GM19467 (cell line): ENCODE data around the gene HIC1.

ENCODE experiments used
- ATAC-seq: cut with Tn5 transposase; IDR thresholded peaks from one replicate; pipeline ENCODE4 v1.9.1; 2021; ENCODE audit warnings: mild to moderate bottlenecking, moderate library complexity; ENCODE audit not compliant: unreplicated experiment

HIC1 gene

GRCh38 chr17:2059547-2060384, 4.9 kb downstream of the HIC1 start:
- ATAC-seq = no peak

DNA sequence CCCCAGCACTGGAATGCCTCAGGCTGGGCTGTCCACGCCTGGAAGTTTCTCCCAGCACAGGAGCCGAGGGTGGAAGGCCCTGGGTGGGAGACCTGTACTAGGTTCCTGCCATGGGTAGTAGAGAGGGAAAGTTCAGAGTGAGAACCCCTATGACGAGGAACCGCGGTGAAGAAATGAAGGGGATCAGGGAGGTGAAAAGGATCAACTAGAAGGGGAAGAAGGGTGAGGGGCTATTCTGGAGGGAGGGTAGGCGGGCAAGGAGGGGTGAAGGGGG, 5.4 kb downstream of the HIC1 start:
- no peak for ATAC-seq

DNA sequence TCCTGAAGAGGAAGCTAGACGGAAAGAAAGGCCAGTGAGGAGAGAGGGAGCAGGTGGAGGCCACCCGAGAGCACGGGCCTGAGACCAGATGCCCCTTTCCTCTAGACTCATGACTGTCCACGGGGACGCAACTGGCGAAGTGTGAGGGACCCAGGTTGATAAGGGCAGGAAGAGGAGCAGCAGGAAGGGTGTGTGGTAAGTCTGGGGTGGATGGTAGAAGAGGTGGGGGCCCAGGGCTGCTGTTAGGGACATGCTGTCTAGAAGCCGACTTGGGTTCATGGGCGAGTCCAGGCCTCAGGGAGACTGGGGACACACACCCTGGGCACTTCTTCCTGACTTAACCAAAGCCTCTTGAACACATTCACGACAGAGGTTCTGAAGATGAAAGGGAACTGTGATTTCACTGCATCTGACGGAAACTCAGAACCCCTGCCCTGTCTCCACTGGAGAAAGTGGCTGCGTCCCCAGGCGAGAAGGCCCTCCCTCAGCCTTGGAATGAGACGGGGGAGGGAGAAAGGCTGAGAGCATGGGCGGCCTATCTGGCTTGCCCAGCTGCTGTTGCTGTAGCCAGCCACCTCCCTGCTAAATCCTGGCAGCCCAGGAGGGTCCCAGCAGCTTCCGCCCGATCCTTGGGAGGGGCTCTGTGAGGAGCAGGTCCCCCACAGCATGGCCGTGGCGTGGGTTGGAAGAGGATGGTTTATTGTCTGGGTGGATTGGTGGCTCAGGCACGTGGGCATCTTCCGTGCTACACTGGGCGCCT, 6.0 kb downstream of the HIC1 start:
- no peak for ATAC-seq

DNA sequence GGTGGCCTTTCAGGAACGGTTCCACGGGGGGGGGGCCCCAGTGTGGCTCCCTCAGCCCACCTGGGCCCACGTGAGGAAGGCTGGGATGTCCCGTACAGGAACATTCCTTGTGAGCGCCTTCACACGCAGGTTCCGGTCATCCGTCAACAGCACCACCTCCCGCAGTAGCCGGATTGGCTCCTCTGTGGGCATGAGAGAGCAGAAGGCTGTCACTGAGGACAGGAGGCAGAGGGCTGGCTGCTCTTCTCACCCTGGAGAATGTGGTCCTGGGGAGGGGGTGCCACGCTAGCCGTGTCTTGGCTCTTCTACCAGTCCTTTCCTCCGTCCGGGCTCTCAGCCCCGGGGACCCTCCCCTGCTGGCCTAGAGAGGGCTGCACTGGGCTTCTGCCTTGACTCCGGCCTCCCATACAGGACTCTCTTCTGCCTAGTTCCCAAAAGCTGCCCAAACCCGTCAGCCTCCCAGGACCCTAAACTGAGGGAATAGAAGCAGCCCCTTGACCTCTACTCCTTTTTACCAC, 6.6 kb downstream of the HIC1 start:
- no peak for ATAC-seq

- no peak for ATAC-seq
These were observed 7.8 kb downstream of the HIC1 start for GRCh38 chr17:2062571-2063183.

DNA sequence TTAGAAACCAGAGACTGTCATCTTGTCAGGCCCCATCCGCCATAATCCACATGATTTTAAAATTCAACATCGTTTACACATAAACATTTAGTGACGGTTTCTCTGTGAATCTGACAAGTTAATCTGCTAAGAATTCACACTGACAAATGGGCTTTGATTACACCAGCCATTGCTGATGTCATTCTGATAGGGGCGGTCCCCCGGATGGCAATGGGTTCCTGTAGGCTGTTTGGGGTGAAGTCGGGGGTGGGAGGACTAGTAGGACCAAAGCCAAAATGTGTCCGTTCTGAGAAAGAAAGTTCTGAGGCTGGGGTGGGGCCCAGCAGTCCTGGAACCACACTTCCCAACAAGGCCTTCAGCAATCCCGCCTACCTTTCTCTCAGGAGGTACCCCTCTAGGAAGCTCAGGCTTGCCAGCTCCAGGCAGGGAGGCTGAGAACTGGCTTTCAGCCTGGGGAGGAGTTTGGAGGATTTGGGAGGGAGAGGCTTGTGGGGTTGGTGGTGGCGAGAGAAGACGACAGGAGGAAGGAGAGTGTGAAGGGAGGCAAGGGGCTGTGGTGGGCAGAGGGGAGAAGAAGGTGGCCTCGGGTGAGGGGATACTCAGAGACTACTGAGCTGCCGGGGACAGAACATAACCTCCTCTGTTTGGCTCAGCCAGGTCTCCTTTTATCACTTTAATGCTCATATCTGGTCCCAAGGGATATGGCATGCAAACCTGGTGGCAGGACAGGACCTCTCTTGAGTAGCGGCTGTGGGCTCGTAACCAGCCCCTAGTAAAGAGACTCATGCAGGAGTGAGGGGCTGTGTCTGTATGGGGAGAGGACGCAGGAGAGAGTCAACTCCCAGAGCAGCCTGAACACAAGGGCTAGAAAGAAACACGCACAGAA, 8.6 kb downstream of the HIC1 start:
- no peak for ATAC-seq

GRCh38 chr17:2064147-2064489, 9.2 kb downstream of the HIC1 start:
- no peak for ATAC-seq

DNA sequence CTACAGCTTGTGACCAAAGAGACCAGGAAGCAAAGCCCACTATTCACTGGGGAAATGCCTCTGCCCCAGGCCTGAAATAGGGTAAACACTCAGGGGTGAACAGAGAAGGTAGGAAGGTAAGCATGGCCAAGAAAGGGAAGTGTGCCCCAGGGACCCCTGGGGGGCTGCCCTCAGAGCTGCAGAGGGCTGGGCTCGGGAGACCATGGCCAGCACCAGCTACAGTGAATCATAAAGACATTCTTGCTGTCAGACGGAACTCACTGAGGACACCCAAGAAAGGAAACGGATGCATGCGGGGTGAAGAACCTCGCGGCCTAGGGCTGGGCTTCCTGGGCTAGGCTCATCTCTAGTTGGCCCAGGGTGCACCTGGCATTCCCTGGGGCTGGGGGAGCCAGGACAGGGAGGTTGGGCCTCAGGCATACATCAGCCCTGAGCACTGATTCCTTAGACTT, 9.6 kb downstream of the HIC1 start:
- no peak for ATAC-seq

DNA sequence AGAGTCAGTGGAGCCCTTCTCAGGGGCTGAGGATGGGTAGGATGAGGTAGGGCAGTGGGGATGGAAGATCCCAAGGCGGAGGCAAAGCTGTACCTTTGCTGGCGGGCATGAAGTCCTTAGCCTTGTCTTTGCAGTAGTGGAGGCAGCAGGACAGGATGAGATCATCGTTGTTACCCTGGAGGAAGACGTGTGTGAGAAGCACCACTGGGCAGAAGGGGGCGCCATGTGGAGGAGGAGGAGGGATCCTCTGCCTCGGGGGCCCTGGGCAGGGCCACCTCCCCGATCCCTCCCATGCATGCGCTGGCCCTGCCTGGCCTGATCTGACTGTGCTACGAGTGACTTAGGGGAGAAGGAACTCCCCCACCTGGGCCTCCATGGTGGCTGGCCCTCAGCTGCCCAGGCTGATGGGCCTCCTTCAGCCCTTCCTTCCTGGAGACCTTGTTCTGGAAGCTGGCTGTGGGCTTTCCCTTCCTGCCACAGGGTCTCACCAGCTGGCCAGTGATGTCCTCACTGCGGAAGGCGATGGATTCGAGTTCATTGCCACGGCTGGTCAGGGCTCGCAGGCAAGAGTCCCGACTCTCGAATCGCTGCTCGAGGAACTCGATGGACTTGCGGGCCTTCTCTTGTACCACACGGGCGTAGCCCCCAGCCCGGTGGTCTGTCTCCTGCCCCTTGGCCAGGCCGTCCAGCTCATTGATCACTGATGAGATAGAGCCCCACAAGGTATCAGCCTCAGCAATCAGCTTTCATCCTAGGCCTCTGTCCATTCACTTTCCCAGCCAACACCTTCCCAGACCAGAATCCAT, 10.3 kb downstream of the HIC1 start:
- no peak for ATAC-seq

DNA sequence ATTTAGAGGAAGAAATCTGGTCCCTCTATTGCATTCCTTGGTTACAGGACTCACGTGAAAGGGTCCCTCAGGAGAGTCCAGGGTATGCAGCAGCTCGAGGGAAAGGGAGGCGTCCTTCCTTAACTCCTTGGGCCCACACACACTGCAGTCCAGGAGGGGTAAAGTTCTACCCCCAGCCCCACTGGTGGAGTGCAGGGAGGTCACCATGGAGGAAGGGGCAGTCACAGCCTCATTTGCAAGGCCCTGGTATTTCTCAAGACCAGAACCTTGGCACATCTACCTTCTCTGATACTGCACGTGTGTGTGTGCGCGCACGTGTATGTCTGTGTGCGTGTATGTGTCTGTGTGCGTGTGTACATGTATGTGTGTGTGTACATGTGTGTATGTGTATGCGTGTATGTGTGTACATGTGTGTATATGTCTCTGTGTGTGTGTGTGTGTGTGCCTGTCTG, 11.1 kb downstream of the HIC1 start:
- ATAC-seq = no peak

DNA sequence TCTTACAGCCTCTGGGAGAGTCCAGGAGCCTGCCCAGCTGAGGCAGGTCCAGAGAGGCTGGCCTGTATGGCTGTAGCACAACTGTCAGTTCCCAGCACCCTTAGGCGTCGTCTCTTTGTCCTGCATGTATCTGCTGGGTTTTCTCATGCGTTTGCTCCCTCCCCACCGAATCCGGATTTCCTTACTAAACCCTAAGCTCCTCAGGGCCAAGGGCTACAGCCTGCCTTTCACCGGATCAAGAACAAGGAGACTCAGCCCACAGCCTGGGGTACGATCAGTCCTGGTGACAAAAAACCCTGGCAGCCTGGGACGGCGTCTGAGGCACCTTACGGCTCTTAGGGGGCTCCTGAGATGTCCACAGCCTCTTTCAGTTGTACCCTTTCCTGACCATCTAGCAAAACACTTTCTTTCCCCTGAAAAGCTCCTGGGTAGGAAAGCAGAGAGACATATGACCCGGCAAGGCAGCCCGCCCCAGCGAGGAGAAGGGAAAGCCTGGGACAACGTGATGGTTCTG, 12.2 kb downstream of the HIC1 start:
- no peak for ATAC-seq

- no peak for ATAC-seq
These were observed 12.7 kb downstream of the HIC1 start for GRCh38 chr17:2067608-2068024.

DNA sequence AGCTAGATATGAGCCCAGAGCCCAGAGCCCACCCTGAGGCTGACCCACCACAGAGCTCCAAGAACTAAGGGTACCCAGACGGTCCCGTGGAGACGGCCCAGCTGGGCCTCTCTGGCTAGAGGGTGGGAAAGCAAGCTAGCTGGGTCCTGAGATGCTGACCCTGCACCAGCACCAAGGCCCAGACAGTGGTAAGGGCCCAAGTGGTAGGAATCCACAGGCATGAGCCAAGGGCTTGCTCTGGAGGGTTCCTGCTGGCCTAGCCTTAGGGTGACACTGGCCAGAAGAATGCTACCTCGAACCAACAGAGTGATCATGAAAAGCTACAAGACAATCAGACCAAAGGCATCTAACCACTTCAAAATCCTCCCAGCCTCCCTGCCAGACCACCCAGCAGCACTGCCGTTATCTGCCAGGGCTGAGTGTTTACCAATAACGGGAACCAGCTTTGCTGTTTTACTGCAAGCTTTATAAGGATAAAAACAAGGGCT, 13.2 kb downstream of the HIC1 start:
- ATAC-seq = no peak

GRCh38 chr17:2068519-2069051, 13.7 kb downstream of the HIC1 start:
- ATAC-seq = no peak

DNA sequence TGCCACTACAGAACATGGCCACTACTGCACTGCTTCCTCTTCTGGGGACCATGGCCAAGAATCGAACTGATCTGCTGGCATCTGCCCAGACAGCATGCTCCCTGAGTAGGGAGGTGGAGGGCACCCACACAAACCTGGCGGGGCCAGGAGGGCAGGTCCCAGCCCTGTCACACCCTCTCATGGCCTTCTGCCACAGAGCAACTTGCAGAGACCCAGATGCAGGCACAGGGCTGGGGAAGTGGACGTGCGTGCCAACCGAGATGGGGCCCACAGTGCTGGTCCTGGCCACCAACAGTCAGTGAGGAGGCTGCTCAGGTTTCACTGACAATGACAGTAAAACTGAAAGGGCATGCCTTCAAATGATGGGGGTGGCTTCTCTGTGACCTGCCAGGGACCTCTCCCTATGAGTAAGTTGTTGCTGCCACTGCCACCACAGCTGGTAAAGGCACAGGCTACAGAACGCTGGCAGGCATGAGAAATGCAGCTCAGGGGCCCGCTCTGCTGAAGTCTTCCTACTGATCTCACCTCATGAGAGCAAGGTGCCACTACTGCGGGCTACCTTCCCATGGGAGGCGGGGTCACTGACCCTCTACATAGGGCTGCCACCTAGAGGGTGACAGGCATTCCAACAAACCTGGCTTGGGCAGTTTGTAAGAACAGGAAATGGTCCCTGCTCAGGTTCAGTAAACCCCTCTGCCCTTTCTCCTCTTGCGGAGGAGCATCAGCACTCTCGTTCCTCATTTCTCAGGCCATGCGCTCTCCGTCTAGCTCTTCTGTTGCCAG, 15.5 kb downstream of the HIC1 start:
- peak; percentile 66 for ATAC-seq

GRCh38 chr17:2071024-2071385, 16.1 kb downstream of the HIC1 start:
- no peak for ATAC-seq

- ATAC-seq = no peak
These were observed 16.8 kb downstream of the HIC1 start for GRCh38 chr17:2071455-2072281.

GRCh38 chr17:2074919-2075318, 20.0 kb downstream of the HIC1 start:
- ATAC-seq = no peak
